Kidney (tissue), 13 donors: ENCODE measurements around the gene SMIM45.

Source experiments
- DNase-seq, 5 donors: peaks; one replicate each; pipeline ENCODE4 v3.0.0-alpha.2; 2013 to 2020
- FAIRE-seq: peaks from 2 replicates; lab custom pipeline; 2012; peaks lifted over from hg19 to GRCh38; lab: Jason Lieb, UNC
- H3K27ac ChIP-seq, 2 donors: one replicate each; pipeline ENCODE4 v1.7.0; 2013; ENCODE audit warnings: low read depth in 2 of 2, low read length in 2 of 2, inconsistent platforms in 1 of 2
- H3K27me3 ChIP-seq: one replicate; pipeline ENCODE4 v1.7.1; 2013; ENCODE audit warnings: low read length, inconsistent platforms; ENCODE audit not compliant: control insufficient read depth, insufficient read depth
- H3K36me3 ChIP-seq, 3 donors: one replicate each; pipeline versions ENCODE4 v1.7.0 to v1.7.1; 2013; ENCODE audit warnings: low read length in 3 of 3, control low read depth in 1 of 3, inconsistent platforms in 1 of 3; ENCODE audit not compliant: insufficient read depth in 3 of 3, control insufficient read depth in 2 of 3
- H3K4me1 ChIP-seq, 3 donors: one replicate each; pipeline versions ENCODE4 v1.7.0 to v1.7.1; 2013; ENCODE audit warnings: low read length in 3 of 3, inconsistent platforms in 1 of 3, low read depth in 1 of 3; ENCODE audit not compliant: control insufficient read depth in 2 of 3, insufficient read depth in 2 of 3
- H3K4me3 ChIP-seq, 3 donors: one replicate each; pipeline versions ENCODE4 v1.7.0 to v1.8.1; 2013; ENCODE audit warnings: low read length in 3 of 3, control low read depth in 1 of 3, inconsistent platforms in 1 of 3
- H3K9ac ChIP-seq, 3 donors: one replicate each; pipeline versions ENCODE4 v1.7.0 to v1.7.1; 2013; ENCODE audit warnings: low read length in 3 of 3, control low read depth in 1 of 3, inconsistent platforms in 1 of 3
- H3K9me3 ChIP-seq, 3 donors: one replicate each; pipeline versions ENCODE4 v1.7.0 to v1.7.1; 2013; ENCODE audit warnings: low read length in 3 of 3, control low read depth in 1 of 3, inconsistent platforms in 1 of 3; ENCODE audit not compliant: control insufficient read depth in 2 of 3, insufficient read depth in 1 of 3
- intact Hi-C: fragments of 100-400 bp; cut with DNase I; formaldehyde crosslinking; loops from one replicate; pipeline ENCODE4 v1.11.1; 2022
- TF ChIP-seq, protein P1 (sequence below): IDR thresholded peaks from 3 replicates; pipeline ENCODE4 v1.5.1; 2012; ENCODE audit warnings: mild to moderate bottlenecking, moderate library complexity, borderline replicate concordance; ENCODE audit not compliant: insufficient read depth; ENCODE audit errors: extremely low read depth
- donor health status: control.
- donor health status: control.
- donor health status: control.
- donor health status: control.
- donor health status: control.
- donor health status: DM: yes; HTN: yes; CAD: no.
- donor health status: Normal renal cell carcinoma (clear cell type).

The SMIM45 gene

DNA sequence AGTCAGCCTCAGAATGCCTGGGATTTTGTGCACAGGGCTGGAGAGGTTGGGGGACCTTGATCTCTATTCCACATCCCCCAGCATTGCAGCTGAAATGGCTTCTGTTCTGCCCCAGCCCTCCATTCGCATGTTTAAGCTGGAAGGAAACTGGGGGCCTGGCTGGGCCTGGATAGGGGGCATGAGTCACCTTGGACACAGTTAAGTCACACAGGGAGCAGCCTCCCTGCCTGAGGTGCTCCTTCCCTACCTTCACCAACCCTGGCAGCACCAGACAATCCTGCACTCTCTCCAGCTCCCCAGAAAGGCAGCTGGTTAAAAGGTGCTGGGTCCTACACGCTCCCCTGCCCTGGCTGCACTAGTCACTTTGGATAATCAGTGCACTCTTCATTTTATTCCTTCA is 763 bp downstream of the SMIM45 start:
- FAIRE-seq (no peak), DNase-seq (no peak)
- Histone ChIP-seq H3K36me3 (no peaks in the 10 kb centered on the region), H3K27me3 (no peaks in the 10 kb centered on the region), H3K4me3 (no peak overlapping the region), H3K27ac (no peak overlapping the region), H3K9ac (no peak overlapping the region), H3K4me1 (no peaks in the 10 kb centered on the region), H3K9me3 (no peaks in the 10 kb centered on the region)
- TF ChIP-seq, protein P1, sequence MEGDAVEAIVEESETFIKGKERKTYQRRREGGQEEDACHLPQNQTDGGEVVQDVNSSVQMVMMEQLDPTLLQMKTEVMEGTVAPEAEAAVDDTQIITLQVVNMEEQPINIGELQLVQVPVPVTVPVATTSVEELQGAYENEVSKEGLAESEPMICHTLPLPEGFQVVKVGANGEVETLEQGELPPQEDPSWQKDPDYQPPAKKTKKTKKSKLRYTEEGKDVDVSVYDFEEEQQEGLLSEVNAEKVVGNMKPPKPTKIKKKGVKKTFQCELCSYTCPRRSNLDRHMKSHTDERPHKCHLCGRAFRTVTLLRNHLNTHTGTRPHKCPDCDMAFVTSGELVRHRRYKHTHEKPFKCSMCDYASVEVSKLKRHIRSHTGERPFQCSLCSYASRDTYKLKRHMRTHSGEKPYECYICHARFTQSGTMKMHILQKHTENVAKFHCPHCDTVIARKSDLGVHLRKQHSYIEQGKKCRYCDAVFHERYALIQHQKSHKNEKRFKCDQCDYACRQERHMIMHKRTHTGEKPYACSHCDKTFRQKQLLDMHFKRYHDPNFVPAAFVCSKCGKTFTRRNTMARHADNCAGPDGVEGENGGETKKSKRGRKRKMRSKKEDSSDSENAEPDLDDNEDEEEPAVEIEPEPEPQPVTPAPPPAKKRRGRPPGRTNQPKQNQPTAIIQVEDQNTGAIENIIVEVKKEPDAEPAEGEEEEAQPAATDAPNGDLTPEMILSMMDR, result no peak
- intact Hi-C loops, result no loop called here

DNA sequence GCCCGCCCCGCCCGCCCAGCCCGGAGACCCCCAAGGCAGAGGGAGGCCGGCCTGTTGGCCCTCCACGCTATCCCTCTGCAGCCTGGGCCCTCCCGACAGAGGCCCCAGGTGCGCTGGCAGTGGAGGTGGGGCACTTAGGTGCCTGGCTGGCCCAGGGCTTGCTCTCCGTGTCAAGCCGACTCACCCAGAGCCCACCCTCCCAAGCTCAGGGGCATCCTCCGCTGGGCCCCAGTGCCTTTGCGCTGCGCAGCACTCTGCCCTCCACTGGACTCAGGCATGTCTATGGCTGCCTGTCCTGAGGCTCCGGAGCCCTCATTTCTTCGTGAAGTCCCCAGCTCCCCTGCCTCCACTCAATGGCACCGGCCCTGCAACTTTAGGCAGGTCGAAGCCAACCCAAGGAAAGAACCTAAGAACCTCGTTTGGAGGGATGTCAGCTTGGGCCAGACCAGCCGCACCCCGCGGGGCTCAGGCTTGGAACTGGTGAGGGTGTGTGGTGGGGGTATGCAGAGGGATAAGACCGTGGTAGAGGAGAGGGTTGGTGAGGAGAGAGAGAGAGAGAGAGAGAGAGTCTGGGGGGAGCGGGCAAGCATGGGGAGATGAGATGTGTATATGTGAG is 6.1 kb downstream of the SMIM45 start:
- intact Hi-C loops, result no loop called here
- peak in 1 of 5 donors; percentile 28 for DNase-seq
- Histone ChIP-seq H3K36me3 (no peaks in the 10 kb centered on the region), H3K9me3 (no peaks in the 10 kb centered on the region), H3K27me3 (no peaks in the 10 kb centered on the region), H3K4me1 (peaks cover 0 to 4% (median 0%) of the 10 kb centered on the region in 3 donors), H3K27ac (no peak overlapping the region), H3K9ac (no peak overlapping the region), H3K4me3 (no peak overlapping the region)
- TF ChIP-seq, protein P1, result no peak
- no peak for FAIRE-seq

DNA sequence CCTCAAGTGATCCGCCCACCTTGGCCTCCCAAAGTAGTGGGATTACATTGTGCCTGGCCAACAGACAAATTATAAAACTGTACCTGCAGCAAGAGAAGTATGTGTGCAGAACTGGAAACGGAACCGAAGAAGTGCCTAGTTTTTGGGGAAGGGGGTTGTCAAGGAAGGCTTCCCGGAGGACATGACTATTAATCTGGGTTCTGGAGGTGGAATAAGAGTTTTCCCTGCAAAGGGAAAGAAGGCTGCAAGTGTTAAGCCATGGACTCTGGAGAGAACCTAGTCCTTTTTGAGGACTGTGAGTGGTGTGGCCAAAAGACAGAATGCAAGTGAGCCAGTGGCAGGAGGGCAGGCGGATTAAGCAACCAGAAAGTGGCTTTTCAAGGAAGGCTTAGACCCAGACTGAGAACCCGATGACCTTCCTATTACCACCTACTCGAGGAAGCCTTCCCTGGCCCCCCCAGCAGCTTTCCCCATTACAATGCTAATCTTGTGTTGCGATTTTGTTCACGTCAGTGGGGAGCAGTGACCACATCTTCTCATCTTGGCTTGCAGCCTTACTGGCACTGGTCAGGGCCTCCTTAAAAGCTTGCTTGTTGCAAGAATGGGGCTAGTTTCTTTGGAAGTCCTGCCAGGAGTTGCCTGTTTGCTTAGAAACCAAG is 11.6 kb downstream of the SMIM45 start:
- no peak overlapping the region for H3K27ac ChIP-seq

More for the DNA sequence above, 11.6 kb downstream of the SMIM45 start:
- FAIRE-seq (no peak), DNase-seq (no peak)
- no peaks in the 10 kb centered on the region for H3K27me3 ChIP-seq
- no peak overlapping the region for H3K4me3 ChIP-seq
- TF ChIP-seq, protein P1, result no peak
- intact Hi-C loops, result no loop called here
- H3K9ac ChIP-seq, result no peak overlapping the region
- no peaks in the 10 kb centered on the region for H3K9me3 ChIP-seq
- peaks cover 0 to 4% (median 0%) of the 10 kb centered on the region in 3 donors for H3K4me1 ChIP-seq
- no peaks in the 10 kb centered on the region for H3K36me3 ChIP-seq
